Stromal cell of bone marrow (primary cell): ENCODE data around the gene CDSN.
A peak's percentile ranks its signal among the peaks of the same experiment; 100 is the strongest.
"Not testable (repeated sequence)": the region's sequence is repeated elsewhere in the genome, so short reads cannot be mapped to it uniquely, and the experiment has no call there.

Experiments
- DNase-seq: peaks from one replicate; pipeline ENCODE4 v3.0.0-alpha.2; 2012; ENCODE audit warnings: low read depth

The CDSN gene

GRCh38 chr6:31081872-31082271 is 38.4 kb downstream of the CDSN start:
- no peak for DNase-seq

GRCh38 chr6:31079656-31080261 is 40.5 kb downstream of the CDSN start:
- peak; percentile 38 for DNase-seq

GRCh38 chr6:31076611-31077010 is 43.6 kb downstream of the CDSN start:
- DNase-seq: no peak

- peak; percentile 78 for DNase-seq
Observed at GRCh38 chr6:31075528-31075927, 44.7 kb downstream of the CDSN start.

GRCh38 chr6:31074401-31074800 is 45.8 kb downstream of the CDSN start:
- DNase-seq: no peak

- peak; percentile 76 for DNase-seq
Observed at GRCh38 chr6:31070711-31071197, 49.5 kb downstream of the CDSN start.

GRCh38 chr6:31068669-31069340 is 51.4 kb downstream of the CDSN start:
- peak; percentile 75 for DNase-seq

GRCh38 chr6:31067891-31068668 is 52.2 kb downstream of the CDSN start:
- DNase-seq: not testable (repeated sequence)

GRCh38 chr6:31067028-31067427 is 53.2 kb downstream of the CDSN start:
- DNase-seq: not testable (repeated sequence)

GRCh38 chr6:31065556-31065955 is 54.7 kb downstream of the CDSN start:
- no peak for DNase-seq
